Ishikawa (cell line): Measurements from ENCODE around the gene SP7.

Experiments
- CEBPB ChIP-seq: IDR thresholded peaks from 2 replicates; pipeline ENCODE4 v1.6.1; 2012
- CREB1 ChIP-seq: IDR thresholded peaks from 2 replicates; pipeline ENCODE4 v1.6.1; 2012; ENCODE audit warnings: low read depth
- EGR1 ChIP-seq: IDR thresholded peaks from 2 replicates; pipeline ENCODE4 v1.6.1; 2012
- EP300 ChIP-seq: IDR thresholded peaks from 2 replicates; pipeline ENCODE4 v1.6.1; 2012; ENCODE audit warnings: borderline replicate concordance
- FOXM1 ChIP-seq: IDR thresholded peaks from 2 replicates; pipeline ENCODE4 v1.6.1; 2012; ENCODE audit warnings: low read depth, borderline replicate concordance
- MAX ChIP-seq: IDR thresholded peaks from 2 replicates; pipeline ENCODE4 v1.6.1; 2012
- REST ChIP-seq: IDR thresholded peaks from 2 replicates; pipeline ENCODE4 v1.6.1; 2012; ENCODE audit warnings: low read depth, mild to moderate bottlenecking
- TEAD4 ChIP-seq: IDR thresholded peaks from 2 replicates; pipeline ENCODE4 v1.6.1; 2012
- USF1 ChIP-seq: IDR thresholded peaks from 2 replicates; pipeline ENCODE4 v1.6.1; 2012
- YY1 ChIP-seq: IDR thresholded peaks from 2 replicates; pipeline ENCODE4 v1.6.1; 2012; ENCODE audit warnings: low read depth
- ZBTB7A ChIP-seq: IDR thresholded peaks from 2 replicates; pipeline ENCODE4 v1.6.1; 2012; ENCODE audit warnings: low read depth

- TF ChIP-seq EGR1 (no peak), REST (no peak), FOXM1 (no peak), CEBPB (no peak), CREB1 (no peak), EP300 (no peak), YY1 (no peak), MAX (no peak), USF1 (no peak), TEAD4 (no peak), ZBTB7A (no peak)
Measured at GRCh38 chr12:53308276-53308675, 27.9 kb downstream of the SP7 start.
